ENCODE measurements around the gene SFMBT1.

- TF ChIP-seq CTCF (conservative IDR thresholded peaks at IDR 0.05; ENCODE audit: low read length) (no peak), EZH2phosphoT487 (IDR thresholded peaks at IDR 0.05; ENCODE audit: borderline replicate concordance, low read depth, low read length) (no peak)
Observed at GRCh38 chr3:52894756-52895155, 151.1 kb downstream of the SFMBT1 start.

All from OCI-LY7 (cell line).